CD4-positive, alpha-beta T cell treated with Interleukin-6 at 100 ng/mL for 8 hours (primary cell): ENCODE data around the gene ACTN1.
"Not testable (repeated sequence)": the region's sequence is repeated elsewhere in the genome, so short reads cannot be mapped to it uniquely, and the experiment has no call there.

ENCODE experiments used
- DNase-seq: peaks from one replicate; pipeline ENCODE4 v3.0.0-alpha.2; 2020; ENCODE audit warnings: mixed read lengths, low spot score

ACTN1 gene

DNA sequence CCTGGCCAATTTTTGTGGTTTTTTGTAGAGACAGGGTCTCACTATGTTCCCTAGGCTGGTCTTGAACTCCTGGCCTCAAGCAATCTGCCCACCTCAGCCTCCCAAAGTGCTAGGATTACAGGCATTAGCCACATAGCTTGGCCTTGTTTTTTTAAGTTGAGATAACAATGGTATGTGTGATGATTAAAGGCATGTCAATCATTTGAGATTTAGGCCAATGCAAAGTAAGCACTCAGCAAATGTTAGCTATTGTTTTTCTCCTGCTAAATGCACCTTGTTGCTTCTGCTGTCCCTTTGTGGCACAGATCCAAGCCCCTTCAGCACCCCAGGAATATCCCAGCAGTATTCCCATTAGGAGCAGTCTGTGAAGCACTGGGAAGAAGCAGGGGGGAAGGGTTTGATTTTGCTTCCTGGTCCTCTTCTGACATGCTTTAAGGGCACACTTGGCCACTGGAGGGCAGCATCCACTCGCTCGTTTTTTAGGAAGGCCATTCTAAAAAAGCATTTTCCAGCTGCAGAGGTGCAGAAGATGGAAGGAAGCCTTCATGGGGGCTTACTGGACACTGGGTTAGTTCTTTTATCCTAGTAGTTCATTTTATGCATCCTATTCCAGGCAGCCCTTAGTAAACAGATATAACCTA, 116.0 kb downstream of the ACTN1 start:
- peak; percentile 45 for DNase-seq

GRCh38 chr14:68860771-68861170, 118.3 kb downstream of the ACTN1 start:
- no peak for DNase-seq

DNA sequence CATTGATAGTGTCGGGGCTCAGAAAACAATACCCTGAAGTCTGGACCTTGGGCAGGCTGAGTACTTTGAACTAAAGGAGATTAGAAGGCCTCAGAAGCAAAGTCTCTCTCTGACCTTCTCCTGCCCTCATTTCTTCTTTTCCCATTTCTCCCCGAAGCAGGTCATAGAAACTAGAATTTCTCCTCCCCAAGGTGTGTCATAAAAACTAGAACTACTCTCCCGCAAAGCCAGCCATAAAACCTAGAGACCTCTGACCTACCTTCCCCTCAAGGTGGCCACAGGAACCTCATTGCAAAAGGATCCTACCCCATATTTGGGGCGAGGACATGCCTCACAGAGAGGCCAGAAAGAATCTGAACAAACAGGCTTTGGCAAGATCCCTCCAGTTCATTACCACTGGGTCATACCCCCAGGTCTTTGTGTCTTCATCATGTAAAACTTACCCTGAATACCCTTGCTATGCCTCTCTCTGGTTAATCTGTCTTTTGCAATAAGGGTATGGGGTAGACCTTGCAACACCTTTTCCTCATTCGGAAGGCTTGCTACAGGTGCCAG, 121.5 kb downstream of the ACTN1 start:
- DNase-seq = no peak

DNA sequence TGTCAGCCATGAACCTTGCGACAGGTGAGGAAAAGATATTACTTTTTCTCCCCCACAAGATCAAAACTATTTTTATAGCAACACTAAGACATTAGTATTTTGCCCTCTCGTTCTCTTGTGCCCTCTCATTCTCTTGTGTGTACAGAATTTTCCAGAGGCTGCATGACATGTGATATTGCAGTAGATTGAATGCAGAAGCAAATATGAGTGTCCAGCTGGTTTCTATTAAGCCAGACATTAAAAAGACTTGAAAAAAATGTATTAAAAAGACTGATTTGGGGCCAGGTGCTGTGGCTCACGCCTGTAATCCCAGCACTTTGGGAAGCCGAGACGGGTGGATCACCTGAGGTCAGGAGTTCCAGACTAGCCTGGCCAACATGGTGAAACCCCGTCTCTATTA, 122.5 kb downstream of the ACTN1 start:
- DNase-seq = no peak

- no peak for DNase-seq
Observed at GRCh38 chr14:68854421-68854820, 124.7 kb downstream of the ACTN1 start.

GRCh38 chr14:68853749-68854148, 125.4 kb downstream of the ACTN1 start:
- DNase-seq = no peak

- not testable (repeated sequence) for DNase-seq
Observed at GRCh38 chr14:68852493-68852892, 126.6 kb downstream of the ACTN1 start.

DNA sequence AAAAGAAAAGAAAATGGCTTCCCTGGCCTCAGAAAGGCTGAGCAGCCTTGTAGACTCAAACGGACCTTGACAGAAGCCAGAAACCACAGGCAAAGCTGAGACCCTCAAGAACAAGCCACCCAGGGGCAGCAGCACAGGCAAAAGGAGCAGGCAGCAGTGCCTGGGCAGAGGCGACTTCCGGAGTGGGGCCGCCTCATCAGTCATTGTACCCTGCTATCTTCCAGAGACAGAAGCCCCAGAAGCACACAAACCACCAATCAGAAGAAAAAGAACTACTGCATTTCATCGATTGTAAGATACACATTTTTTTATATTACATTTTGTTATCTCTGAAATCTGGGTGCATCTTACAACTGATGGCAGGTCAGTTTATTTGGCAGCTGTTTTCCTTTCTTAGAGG, 128.0 kb downstream of the ACTN1 start:
- DNase-seq = no peak

- DNase-seq = no peak
Observed at GRCh38 chr14:68849416-68849815, 129.7 kb downstream of the ACTN1 start.

DNA sequence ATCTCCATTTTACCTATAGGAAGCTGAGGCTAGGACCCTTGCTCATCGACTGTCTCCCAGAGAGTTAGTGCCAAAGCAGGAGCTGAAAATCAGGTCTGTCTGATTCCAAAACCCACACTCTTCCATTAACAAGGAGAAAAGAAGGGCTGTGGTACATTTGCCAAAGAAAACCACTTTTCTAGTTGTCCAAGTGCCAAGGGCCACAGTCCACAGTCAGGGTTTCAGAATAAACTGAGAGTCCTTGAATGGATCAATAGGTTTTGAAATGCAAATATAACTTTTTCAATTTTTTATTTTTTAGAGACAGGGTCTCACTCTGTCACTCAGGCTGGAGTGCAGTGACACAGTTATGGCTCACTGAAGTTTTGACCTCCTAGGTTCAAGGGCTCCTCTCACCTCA, 130.8 kb downstream of the ACTN1 start:
- no peak for DNase-seq

- not testable (repeated sequence) for DNase-seq
Observed at GRCh38 chr14:68847640-68848039, 131.5 kb downstream of the ACTN1 start.

DNA sequence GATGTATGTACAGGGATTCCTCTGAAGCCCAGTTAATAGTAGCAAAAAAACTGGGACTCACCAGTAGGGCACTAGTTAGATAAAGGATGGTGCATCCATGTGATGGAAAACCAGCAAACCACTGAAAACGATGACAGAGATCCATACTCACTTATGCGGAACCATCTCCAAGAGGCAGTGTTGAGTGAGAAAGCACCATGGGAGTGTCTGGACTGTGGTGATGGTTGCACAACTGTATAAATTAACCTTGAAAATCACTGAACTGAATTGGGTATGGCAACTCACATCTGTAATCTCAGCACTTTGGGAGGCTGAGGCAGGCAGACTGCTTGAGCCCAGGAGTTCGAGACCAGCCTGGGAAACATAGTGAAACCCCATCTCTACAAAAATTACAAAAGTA, 132.6 kb downstream of the ACTN1 start:
- DNase-seq = no peak

GRCh38 chr14:68844210-68844545, 134.9 kb downstream of the ACTN1 start:
- no peak for DNase-seq

- peak; percentile 71 for DNase-seq
Observed at GRCh38 chr14:68843471-68844209, 135.5 kb downstream of the ACTN1 start.

- no peak for DNase-seq
Observed at GRCh38 chr14:68842298-68842697, 136.8 kb downstream of the ACTN1 start.

DNA sequence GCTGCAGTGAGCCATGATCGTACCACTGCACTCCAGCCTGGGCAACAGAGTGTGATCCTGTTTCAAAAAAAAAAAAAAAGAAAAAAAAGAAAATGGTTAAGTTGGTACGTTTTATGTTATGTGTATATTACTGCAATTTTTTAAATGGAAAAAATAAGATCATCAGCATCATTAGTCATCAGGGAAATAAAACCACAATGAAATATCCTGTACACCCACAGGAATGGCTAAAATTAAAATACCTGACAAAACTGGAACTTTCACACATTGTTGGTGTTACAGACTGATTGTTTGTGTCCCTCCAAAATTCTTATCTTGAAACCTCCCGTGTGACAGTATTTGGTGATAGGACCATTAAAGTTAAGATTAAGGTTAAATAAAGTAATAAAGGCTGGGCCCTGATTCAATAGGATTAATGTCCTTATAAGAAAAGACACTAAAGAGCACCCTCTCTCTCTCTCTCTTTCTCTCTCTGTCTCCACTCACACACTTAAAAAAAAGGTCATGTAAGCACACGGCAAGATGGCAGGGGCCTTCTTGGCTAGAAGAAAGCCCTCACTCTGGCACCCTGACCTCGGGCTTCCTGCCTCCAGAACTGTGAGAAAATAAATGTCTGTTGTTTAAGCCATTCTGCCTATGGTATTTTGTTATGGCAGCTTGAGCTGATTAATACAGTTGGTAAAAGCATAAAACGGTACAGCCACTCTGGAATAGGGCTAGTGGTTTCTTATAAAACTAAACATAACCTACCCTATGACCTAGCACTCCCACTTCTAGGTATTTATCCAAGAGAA, 137.9 kb downstream of the ACTN1 start:
- DNase-seq = no peak

DNA sequence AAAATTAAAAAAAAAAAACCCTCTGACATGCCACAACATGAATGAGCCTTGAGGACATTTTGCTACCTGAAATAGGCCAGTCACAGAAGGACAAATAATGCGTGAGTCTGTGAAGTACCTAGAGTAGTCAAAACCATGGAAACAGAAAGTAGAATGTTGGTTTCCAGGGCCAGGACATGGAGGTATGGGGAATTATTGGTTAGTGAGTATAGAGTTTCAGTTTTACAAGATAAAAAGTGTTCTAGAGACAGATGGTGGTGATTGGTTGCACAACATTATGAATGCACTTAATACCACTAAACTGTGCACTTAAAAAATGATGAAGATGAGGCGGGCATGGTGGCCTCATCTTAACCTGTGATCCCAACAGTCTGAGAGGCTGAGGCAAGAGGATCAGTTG, 138.6 kb downstream of the ACTN1 start:
- no peak for DNase-seq

GRCh38 chr14:68836082-68836481, 143.0 kb downstream of the ACTN1 start:
- DNase-seq = no peak

- no peak for DNase-seq
Observed at GRCh38 chr14:68834816-68835215, 144.3 kb downstream of the ACTN1 start.

DNA sequence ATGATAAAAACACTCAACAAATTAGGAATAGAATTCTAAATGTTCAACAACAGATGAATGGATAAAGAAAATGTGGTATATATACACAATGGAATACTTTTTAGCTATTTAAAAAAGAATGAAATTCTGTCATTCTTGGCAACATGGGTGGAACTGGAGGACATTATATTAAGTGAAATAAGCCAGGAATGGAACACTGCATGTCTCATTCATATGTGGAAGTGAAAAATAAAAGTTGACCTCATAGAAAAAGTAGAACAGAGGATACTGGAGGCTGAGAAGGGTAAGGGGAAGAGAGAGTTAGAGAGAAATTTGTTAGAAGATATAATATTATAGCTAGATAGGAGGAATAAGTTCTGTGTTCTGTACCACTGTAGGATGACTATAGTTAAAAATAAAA, 150.4 kb downstream of the ACTN1 start:
- no peak for DNase-seq

DNA sequence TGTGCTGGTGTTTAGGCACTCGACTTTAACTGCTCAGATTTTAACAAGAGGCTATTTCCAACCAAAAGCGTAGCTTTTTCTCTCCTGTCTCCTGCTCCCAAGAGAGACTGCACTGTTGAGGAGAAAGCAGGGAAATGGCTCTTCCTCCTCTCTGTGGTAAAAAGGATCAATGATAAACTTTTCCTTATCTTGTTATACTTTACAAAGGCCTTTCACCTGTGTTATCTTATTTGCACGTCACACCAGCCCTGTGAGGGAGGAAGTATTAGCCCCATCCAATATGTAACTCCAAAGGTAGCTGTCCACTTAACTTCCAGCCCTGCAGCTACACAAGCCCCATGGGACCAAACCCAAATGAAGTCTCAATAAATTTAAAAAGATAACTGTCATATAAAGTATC, 153.4 kb downstream of the ACTN1 start:
- DNase-seq = no peak

- no peak for DNase-seq
Observed at GRCh38 chr14:68824517-68825347, 154.4 kb downstream of the ACTN1 start.
